Liver (tissue), 9 donors: Measurements from ENCODE around the gene SSBP2. TPM values are rescaled to one million over a fixed set of nuclear protein-coding genes. Genes with fewer than 3 reads are reported as not detected.

ENCODE experiments used
- DNase-seq: peaks from one replicate; pipeline ENCODE4 v3.0.0-alpha.2; 2017; ENCODE audit warnings: low spot score
- H3K27ac ChIP-seq, 2 donors: one replicate each; pipeline ENCODE4 v1.7.0; 2013; ENCODE audit warnings: inconsistent platforms in 2 of 2, low read length in 2 of 2, control low read depth in 1 of 2, low read depth in 1 of 2, mild to moderate bottlenecking in 1 of 2
- H3K27me3 ChIP-seq, 4 donors: one replicate each; pipeline versions ENCODE4 v1.6.1 to v1.7.0; 2013; ENCODE audit warnings: low read length in 3 of 4, inconsistent platforms in 1 of 4, mild to moderate bottlenecking in 1 of 4, moderate library complexity in 1 of 4; ENCODE audit not compliant: control insufficient read depth in 4 of 4, insufficient read depth in 4 of 4
- H3K36me3 ChIP-seq, 4 donors: one replicate each; pipeline versions ENCODE4 v1.6.1 to v1.7.0; 2013; ENCODE audit warnings: low read length in 3 of 4, mild to moderate bottlenecking in 3 of 4, low read depth in 1 of 4, moderate library complexity in 1 of 4; ENCODE audit not compliant: control insufficient read depth in 4 of 4, insufficient read depth in 3 of 4
- H3K4me1 ChIP-seq, 4 donors: one replicate each; pipeline versions ENCODE4 v1.6.1 to v1.7.0; 2013; ENCODE audit warnings: low read length in 3 of 4, mild to moderate bottlenecking in 3 of 4, moderate library complexity in 1 of 4; ENCODE audit not compliant: control insufficient read depth in 4 of 4, insufficient read depth in 4 of 4
- H3K4me3 ChIP-seq, 3 donors: one replicate each; pipeline versions ENCODE4 v1.6.1 to v1.7.0; 2013; ENCODE audit warnings: low read length in 3 of 3, control low read depth in 1 of 3, low read depth in 1 of 3, mild to moderate bottlenecking in 1 of 3
- H3K9ac ChIP-seq, 2 donors: one replicate each; pipeline ENCODE4 v1.7.0; 2013; ENCODE audit warnings: low read length in 2 of 2, mild to moderate bottlenecking in 2 of 2, moderate library complexity in 2 of 2, control low read depth in 1 of 2, low read depth in 1 of 2
- H3K9me3 ChIP-seq, 4 donors: one replicate each; pipeline versions ENCODE4 v1.6.1 to v1.7.0; 2013; ENCODE audit warnings: low read length in 3 of 4; ENCODE audit not compliant: control insufficient read depth in 4 of 4
- ATF3 ChIP-seq: IDR thresholded peaks from 2 replicates; pipeline ENCODE4 v1.6.1; 2016; ENCODE audit warnings: antibody characterized with exemption
- CTCF ChIP-seq: fragments of 150-350 bp; IDR thresholded peaks from 2 replicates; pipeline ENCODE4 v1.5.1; 2017; ENCODE audit warnings: improper control_type of control experiment, low read depth, low read length; ENCODE audit not compliant: missing input control
- EGR1 ChIP-seq, 2 donors: IDR thresholded peaks; 2 replicates each; pipeline ENCODE4 v1.6.1; 2016 to 2018; ENCODE audit warnings: antibody characterized with exemption in 2 of 2, low read depth in 2 of 2
- FOXA1 ChIP-seq: IDR thresholded peaks from 2 replicates; pipeline ENCODE4 v1.6.1; 2016; ENCODE audit warnings: antibody characterized with exemption
- FOXA2 ChIP-seq: IDR thresholded peaks from 2 replicates; pipeline ENCODE4 v1.6.1; 2016; ENCODE audit warnings: antibody characterized with exemption
- GABPA ChIP-seq, 2 donors: IDR thresholded peaks in 1 of 2; conservative IDR thresholded peaks in 1 of 2; 2 replicates each; pipeline ENCODE4 v1.6.1; 2016; ENCODE audit warnings: antibody characterized with exemption in 2 of 2, mild to moderate bottlenecking in 1 of 2, moderate library complexity in 1 of 2
- HNF4A ChIP-seq, 2 donors: conservative IDR thresholded peaks; 2 replicates each; pipeline ENCODE4 v1.6.1; 2016; ENCODE audit warnings: antibody characterized with exemption in 2 of 2, mild to moderate bottlenecking in 2 of 2
- HNF4G ChIP-seq: IDR thresholded peaks from 2 replicates; pipeline ENCODE4 v1.6.1; 2016; ENCODE audit warnings: antibody characterized with exemption
- JUND ChIP-seq, 2 donors: IDR thresholded peaks; 2 replicates each; pipeline ENCODE4 v1.6.1; 2016; ENCODE audit warnings: antibody characterized with exemption in 2 of 2
- NR2F2 ChIP-seq: IDR thresholded peaks from 2 replicates; pipeline ENCODE4 v1.6.1; 2016; ENCODE audit warnings: antibody characterized with exemption
- RAD21 ChIP-seq, 2 donors: IDR thresholded peaks; 2 replicates each; pipeline ENCODE4 v1.6.1; 2016; ENCODE audit warnings: antibody characterized with exemption in 2 of 2, mild to moderate bottlenecking in 2 of 2
- REST ChIP-seq: IDR thresholded peaks from 2 replicates; pipeline ENCODE4 v1.6.1; 2016; ENCODE audit warnings: antibody characterized with exemption, mild to moderate bottlenecking
- RXRA ChIP-seq, 2 donors: IDR thresholded peaks; 2 replicates each; pipeline ENCODE4 v1.6.1; 2017 to 2018; ENCODE audit warnings: antibody characterized with exemption in 2 of 2, mild to moderate bottlenecking in 1 of 2
- SP1 ChIP-seq: IDR thresholded peaks from 2 replicates; pipeline ENCODE4 v1.6.1; 2018; ENCODE audit warnings: antibody characterized with exemption, mild to moderate bottlenecking
- TAF1 ChIP-seq: conservative IDR thresholded peaks from 2 replicates; pipeline ENCODE4 v1.6.1; 2016; ENCODE audit warnings: antibody characterized with exemption, mild to moderate bottlenecking
- YY1 ChIP-seq: IDR thresholded peaks from 2 replicates; pipeline ENCODE4 v1.6.1; 2016; ENCODE audit warnings: antibody characterized with exemption, mild to moderate bottlenecking
- ZBTB33 ChIP-seq: IDR thresholded peaks from 2 replicates; pipeline ENCODE4 v1.6.1; 2016; ENCODE audit warnings: antibody characterized with exemption
- WGBS: extraction: QIAGEN DNeasy Blood & Tissue Kit; methylation state at CpG from one replicate; pipeline ENCODE4 v1.1.7; 2013; 5-methylcytosine and 5-hydroxymethylcytosine counted together
- polyA plus RNA-seq, 2 donors: library from polyadenylated mRNA; stranded (reverse) in 1 of 2; unstranded in 1 of 2; fragments of 200-250 nt in 1 of 2; fragments of >200 nt in 1 of 2; fragmentation: Nextera tagmentation in 1 of 2; extraction: Ambion mirVana in 1 of 2; gene quantifications; one replicate each; pipeline versions ENCODE4 v1.2.1 to v1.2.3, GENCODE V29; 2013 to 2015
- total RNA-seq, 2 donors: library from RNA; depleted of rRNA; stranded (reverse); fragments of >200 nt; gene quantifications; one replicate each; pipeline ENCODE4 v1.2.3, GENCODE V29; 2014
- TF ChIP-seq, protein P1 (sequence below): IDR thresholded peaks from 2 replicates; pipeline ENCODE4 v1.6.1; 2016; ENCODE audit warnings: antibody characterized with exemption
- donor health status: healthy.
- donor health status: healthy.
- donor health status: healthy.
- donor health status: healthy.
- donor health status: healthy.

Gene SSBP2
- total and polyA plus RNA-seq, 4 donors = 2.2 to 10.1 (median 4.1) TPM

GRCh38 chr5:81549123-81549522, 201.8 kb downstream of the SSBP2 start:
- no peak for TF ChIP-seq YY1
- TF ChIP-seq TAF1 = no peak
- H3K36me3 ChIP-seq = no peaks in the 10 kb centered on the region
- no peak overlapping the region for H3K9ac ChIP-seq
- no peaks in the 10 kb centered on the region for H3K4me1 ChIP-seq
- H3K27me3 ChIP-seq = no peaks in the 10 kb centered on the region
- no peaks in the 10 kb centered on the region for H3K9me3 ChIP-seq
- no peak overlapping the region for H3K27ac ChIP-seq
- no peak overlapping the region for H3K4me3 ChIP-seq
- 97% methylated on average over 7 of the region's 7 CpGs for WGBS
- no peak for DNase-seq

GRCh38 chr5:81547001-81547400, 203.9 kb downstream of the SSBP2 start:
- H3K4me1 ChIP-seq = no peaks in the 10 kb centered on the region
- no peak overlapping the region for H3K4me3 ChIP-seq
- TF ChIP-seq REST = no peak
- TF ChIP-seq, protein P1, sequence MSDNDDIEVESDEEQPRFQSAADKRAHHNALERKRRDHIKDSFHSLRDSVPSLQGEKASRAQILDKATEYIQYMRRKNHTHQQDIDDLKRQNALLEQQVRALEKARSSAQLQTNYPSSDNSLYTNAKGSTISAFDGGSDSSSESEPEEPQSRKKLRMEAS = no peak
- TF ChIP-seq FOXA2 = no peak
- TF ChIP-seq RXRA (IDR thresholded peaks at IDR 0.05) = no peak
- no peak for TF ChIP-seq HNF4A (conservative IDR thresholded peaks at IDR 0.05)
- TF ChIP-seq JUND (IDR thresholded peaks at IDR 0.05) = no peak
- no peak for TF ChIP-seq RAD21 (IDR thresholded peaks at IDR 0.05)
- no peak for TF ChIP-seq YY1
- no peak for TF ChIP-seq EGR1 (IDR thresholded peaks at IDR 0.05; ENCODE audit: low read depth in 2 of 2)
- no peak for TF ChIP-seq ATF3
- no peak for TF ChIP-seq CTCF
- TF ChIP-seq NR2F2 = no peak
- no peak for TF ChIP-seq FOXA1
- no peak for TF ChIP-seq HNF4G
- no peak for TF ChIP-seq TAF1
- TF ChIP-seq ZBTB33 = no peak
- TF ChIP-seq GABPA (IDR thresholded peaks at IDR 0.05 in 1 of 2, conservative IDR thresholded peaks at IDR 0.05 in 1 of 2) = no peak
- no peak for TF ChIP-seq SP1
- H3K9me3 ChIP-seq = no peaks in the 10 kb centered on the region
- H3K9ac ChIP-seq = no peak overlapping the region
- no peak for DNase-seq
- no peaks in the 10 kb centered on the region for H3K27me3 ChIP-seq
- H3K27ac ChIP-seq = no peak overlapping the region
- no peaks in the 10 kb centered on the region for H3K36me3 ChIP-seq
- WGBS = 98% methylated on average over 3 of the region's 3 CpGs
